Body of pancreas (tissue), 4 donors: ENCODE data around the gene ZFHX2. TPM values are rescaled to one million over a fixed set of nuclear protein-coding genes. Genes with fewer than 3 reads are reported as not detected.

ENCODE experiments used
- ATAC-seq: fragments of 150-250 bp; one replicate; pipeline ENCODE4 v1.9.1; 2016
- DNase-seq, 4 donors: peaks; one replicate each; pipeline ENCODE4 v3.0.0-alpha.2; 2019
- H3K27ac ChIP-seq, 4 donors: fragments of 200-600 bp; sonication (generic); 1 replicate in 3 of 4; 2 replicates in 1 of 4; pipeline versions ENCODE4 v1.5.1 to v1.6.1; 2016 to 2019; ENCODE audit warnings: mild to moderate bottlenecking in 1 of 4, mixed read lengths in 1 of 4, moderate library complexity in 1 of 4
- H3K27me3 ChIP-seq, 2 donors: fragments of 200-600 bp; sonication (generic); one replicate each; pipeline ENCODE4 v1.6.0; 2016; ENCODE audit warnings: mild to moderate bottlenecking in 1 of 2
- H3K36me3 ChIP-seq, 2 donors: fragments of 200-600 bp; sonication (generic); replicated peaks in 1 of 2; 2 replicates each; pipeline ENCODE4 v1.5.1; 2016; ENCODE audit warnings: low read depth in 2 of 2; ENCODE audit not compliant: insufficient read depth in 1 of 2
- H3K4me1 ChIP-seq: fragments of 200-600 bp; sonication (generic); one replicate; pipeline ENCODE4 v1.6.0; 2016
- H3K4me3 ChIP-seq, 2 donors: fragments of 200-600 bp; sonication (generic); 1 replicate in 1 of 2; 2 replicates in 1 of 2; pipeline ENCODE4 v1.5.1; 2016 to 2019
- H3K9me3 ChIP-seq, 3 donors: fragments of 200-600 bp; sonication (generic); 1 replicate in 2 of 3; 2 replicates in 1 of 3; pipeline ENCODE4 v1.5.1; 2016
- POLR2A ChIP-seq, 3 donors: fragments of 450-650 bp; IDR thresholded peaks; one replicate each; pipeline ENCODE4 v1.6.1; 2016; ENCODE audit warnings: antibody characterized with exemption in 3 of 3, mild to moderate bottlenecking in 2 of 3
- WGBS, 2 donors: methylation state at CpG; one replicate each; pipeline ENCODE4 v1.1.5; 2017; 5-methylcytosine and 5-hydroxymethylcytosine counted together
- intact Hi-C: fragments of 100-400 bp; cut with DNase I; formaldehyde crosslinking; loops from one replicate; pipeline ENCODE4 v1.15.1; 2023
- total RNA-seq, 2 donors: library from RNA; depleted of rRNA; stranded (reverse); fragments of >200 nt; gene quantifications; one replicate each; pipeline ENCODE4 v1.1.0, GENCODE V29; 2016
- TF ChIP-seq, protein P1 (sequence below), 7 experiments: fragments of 450-650 bp in 4 of 7; fragments of 200-600 bp in 3 of 7; sonication (generic) in 3 of 7; IDR thresholded peaks; one replicate each; pipeline ENCODE4 v1.5.1; 2016 to 2019; ENCODE audit warnings: antibody characterized with exemption in 7 of 7

ZFHX2 gene
- total RNA-seq, 2 donors from 2014 or later = 0.33 to 1.6 TPM

DNA sequence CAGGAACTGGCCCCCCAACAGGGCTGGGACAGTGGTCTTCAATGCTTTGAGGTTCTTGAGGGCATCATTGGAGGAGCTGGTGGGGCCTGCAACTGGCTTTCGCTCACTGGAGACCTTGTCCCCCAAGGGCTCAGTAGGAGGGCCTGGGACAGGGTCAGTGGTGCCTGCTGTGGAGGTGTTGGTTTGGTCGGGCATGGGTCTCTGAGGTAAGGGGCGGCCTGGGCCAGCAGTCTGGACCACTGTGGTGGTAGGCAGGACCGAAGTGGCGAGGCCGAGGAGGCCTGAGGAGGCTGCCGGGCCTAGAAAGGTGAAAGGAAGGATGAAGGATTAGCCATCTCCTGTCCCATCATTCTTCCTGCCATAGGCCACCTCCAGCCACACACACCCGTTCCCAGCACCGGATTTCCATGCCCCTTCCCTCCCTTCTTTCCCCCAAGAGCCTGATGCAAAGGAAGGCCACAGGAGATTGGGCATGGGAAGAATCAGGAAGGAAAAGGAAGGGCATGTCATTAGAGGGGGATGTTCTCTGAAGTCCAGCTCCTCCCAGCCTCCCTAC, 28.8 kb downstream of the ZFHX2 start:
- TF ChIP-seq, protein P1, sequence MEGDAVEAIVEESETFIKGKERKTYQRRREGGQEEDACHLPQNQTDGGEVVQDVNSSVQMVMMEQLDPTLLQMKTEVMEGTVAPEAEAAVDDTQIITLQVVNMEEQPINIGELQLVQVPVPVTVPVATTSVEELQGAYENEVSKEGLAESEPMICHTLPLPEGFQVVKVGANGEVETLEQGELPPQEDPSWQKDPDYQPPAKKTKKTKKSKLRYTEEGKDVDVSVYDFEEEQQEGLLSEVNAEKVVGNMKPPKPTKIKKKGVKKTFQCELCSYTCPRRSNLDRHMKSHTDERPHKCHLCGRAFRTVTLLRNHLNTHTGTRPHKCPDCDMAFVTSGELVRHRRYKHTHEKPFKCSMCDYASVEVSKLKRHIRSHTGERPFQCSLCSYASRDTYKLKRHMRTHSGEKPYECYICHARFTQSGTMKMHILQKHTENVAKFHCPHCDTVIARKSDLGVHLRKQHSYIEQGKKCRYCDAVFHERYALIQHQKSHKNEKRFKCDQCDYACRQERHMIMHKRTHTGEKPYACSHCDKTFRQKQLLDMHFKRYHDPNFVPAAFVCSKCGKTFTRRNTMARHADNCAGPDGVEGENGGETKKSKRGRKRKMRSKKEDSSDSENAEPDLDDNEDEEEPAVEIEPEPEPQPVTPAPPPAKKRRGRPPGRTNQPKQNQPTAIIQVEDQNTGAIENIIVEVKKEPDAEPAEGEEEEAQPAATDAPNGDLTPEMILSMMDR (IDR thresholded peaks at IDR 0.05) = no peak
- no peak for TF ChIP-seq POLR2A (IDR thresholded peaks at IDR 0.05)
- 87 to 90% methylated on average over 9 of the region's 9 CpGs for WGBS, 2 donors
- no peaks in the 10 kb centered on the region for H3K4me1 ChIP-seq
- no peak overlapping the region for H3K4me3 ChIP-seq
- H3K27me3 ChIP-seq = no peaks in the 10 kb centered on the region
- no peak for ATAC-seq
- H3K27ac ChIP-seq = no peak overlapping the region
- intact Hi-C loops = no loop called here
- H3K36me3 ChIP-seq = no peaks in the 10 kb centered on the region
- no peak for DNase-seq
- no peaks in the 10 kb centered on the region for H3K9me3 ChIP-seq

DNA sequence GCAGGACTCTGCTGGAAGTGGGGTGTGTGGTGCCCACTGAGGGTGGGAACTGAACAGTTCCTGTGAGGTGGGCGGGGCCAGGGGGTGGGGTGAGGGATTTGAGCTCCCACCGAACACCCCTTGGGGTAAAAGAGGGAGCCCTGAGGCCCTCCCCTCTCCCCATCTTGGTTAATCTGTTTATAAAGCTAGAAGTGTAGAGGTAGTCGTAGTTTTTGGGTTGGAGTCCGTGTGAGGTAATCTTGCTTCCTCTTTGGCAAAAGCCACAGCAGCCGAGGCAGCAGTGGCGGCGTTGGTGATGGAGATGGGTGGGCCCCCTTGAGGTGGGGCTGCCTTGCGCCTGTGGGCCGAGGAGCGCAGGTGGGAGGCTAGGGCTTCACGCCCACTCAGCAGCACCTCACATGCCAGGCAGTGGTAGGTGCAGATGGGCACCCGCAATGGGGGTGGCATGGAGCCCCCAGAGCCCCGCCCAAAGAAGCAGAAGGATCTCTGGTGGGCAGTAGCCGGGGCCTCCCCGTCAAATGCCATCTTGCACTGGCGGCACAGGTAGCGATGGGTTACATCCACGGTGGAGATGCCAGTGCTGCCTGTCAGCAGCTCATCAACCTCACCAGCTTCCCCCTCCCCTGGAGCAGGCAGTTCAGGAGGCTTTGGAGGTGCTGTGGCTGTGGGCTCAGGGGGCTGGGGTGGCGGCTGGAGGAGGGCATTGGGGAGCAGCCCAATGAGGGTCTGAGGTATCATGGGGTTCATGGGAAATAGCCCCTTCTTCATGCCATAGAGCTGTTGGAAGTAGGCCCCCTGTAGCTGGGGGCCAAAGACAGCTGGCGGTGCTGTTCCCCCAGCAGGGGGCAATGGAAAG, 29.6 kb downstream of the ZFHX2 start:
- ATAC-seq (no peak), DNase-seq (no peak)
- intact Hi-C loops = no loop called here
- TF ChIP-seq, protein P1 (IDR thresholded peaks at IDR 0.05) = no peak
- TF ChIP-seq POLR2A (IDR thresholded peaks at IDR 0.05) = no peak
- H3K4me1 ChIP-seq = no peaks in the 10 kb centered on the region
- WGBS, 2 donors = 81 to 83% methylated on average over 13 to 17 of the region's 20 CpGs
- no peaks in the 10 kb centered on the region for H3K36me3 ChIP-seq
- H3K9me3 ChIP-seq = no peaks in the 10 kb centered on the region
- no peak overlapping the region for H3K4me3 ChIP-seq
- H3K27ac ChIP-seq = no peak overlapping the region
- H3K27me3 ChIP-seq = no peaks in the 10 kb centered on the region

DNA sequence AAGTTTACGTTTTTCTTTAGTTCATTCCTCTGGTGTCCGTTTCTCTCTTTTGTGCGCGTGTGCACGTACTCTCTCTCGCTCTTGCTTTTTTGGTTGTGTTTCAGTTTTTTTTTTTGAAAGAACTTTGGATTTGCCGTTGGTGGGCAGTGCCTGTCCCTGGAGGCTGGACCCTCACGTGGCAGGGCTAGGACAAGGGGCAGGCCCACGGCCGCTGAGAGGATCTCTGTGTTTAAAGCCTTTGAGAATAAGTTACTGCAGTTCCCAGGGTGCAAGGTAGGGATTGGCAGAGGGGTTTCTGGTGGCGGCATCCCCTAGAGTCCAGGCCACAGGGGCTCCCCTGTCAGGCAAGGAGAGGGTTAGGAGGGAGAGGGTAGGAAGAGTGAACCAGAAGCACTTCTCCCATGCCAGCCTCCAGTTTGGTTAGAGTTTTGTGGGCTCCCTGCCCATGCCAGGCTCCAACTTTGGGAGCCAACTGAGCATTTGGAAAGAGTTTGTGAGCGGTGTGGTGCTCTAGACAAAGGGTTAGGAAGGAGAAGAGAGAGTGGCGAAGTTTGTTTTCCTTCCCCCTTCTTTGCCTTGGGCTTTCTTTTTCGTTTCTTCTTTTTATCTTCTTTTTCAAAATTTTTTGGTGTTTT, 30.5 kb downstream of the ZFHX2 start:
- WGBS, 2 donors = 74 to 85% methylated on average over 14 of the region's 14 CpGs
- intact Hi-C loops = no loop called here

DNA sequence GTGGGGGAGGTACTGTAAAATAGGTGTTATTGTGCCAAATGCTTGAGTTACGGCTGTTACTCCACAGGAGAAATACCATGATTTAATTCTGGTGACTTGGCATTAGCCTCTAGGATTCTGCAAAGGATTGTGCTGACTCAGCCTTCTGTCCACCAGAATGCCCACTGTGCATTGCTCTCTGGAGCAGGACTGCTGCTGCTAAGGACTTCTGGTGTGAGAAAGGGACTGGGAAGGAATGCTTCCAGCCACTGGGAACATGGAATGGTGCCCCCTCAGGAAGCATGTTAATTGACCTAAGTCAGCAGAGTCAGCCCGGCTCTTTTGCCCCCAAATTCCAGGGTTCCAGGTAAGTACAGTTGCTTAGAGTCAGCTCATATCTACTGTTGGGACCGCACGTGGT, 32.9 kb downstream of the ZFHX2 start:
- DNase-seq = no peak
- TF ChIP-seq, protein P1 (IDR thresholded peaks at IDR 0.05) = no peak
- no peak for TF ChIP-seq POLR2A (IDR thresholded peaks at IDR 0.05)

More for the DNA sequence above, 30.5 kb downstream of the ZFHX2 start:
- Histone ChIP-seq H3K4me1 (no peaks in the 10 kb centered on the region), H3K4me3 (no peak overlapping the region), H3K27ac (no peak overlapping the region), H3K36me3 (no peaks in the 10 kb centered on the region), H3K27me3 (no peaks in the 10 kb centered on the region), H3K9me3 (no peaks in the 10 kb centered on the region)
- DNase-seq (no peak), ATAC-seq (no peak)
- TF ChIP-seq POLR2A (IDR thresholded peaks at IDR 0.05) = no peak
- TF ChIP-seq, protein P1 (IDR thresholded peaks at IDR 0.05) = no peak

More for the DNA sequence above, 32.9 kb downstream of the ZFHX2 start:
- 79 to 88% methylated on average over 4 of the region's 4 CpGs for WGBS, 2 donors
- no peaks in the 10 kb centered on the region for H3K9me3 ChIP-seq
- H3K27ac ChIP-seq = no peak overlapping the region
- no peak for ATAC-seq
- intact Hi-C loops = no loop called here
- H3K36me3 ChIP-seq = no peaks in the 10 kb centered on the region
- no peak overlapping the region for H3K4me3 ChIP-seq
- H3K27me3 ChIP-seq = no peaks in the 10 kb centered on the region
- no peaks in the 10 kb centered on the region for H3K4me1 ChIP-seq
